ENCODE results near the gene PRPF19. TPM values are rescaled to one million over a fixed set of nuclear protein-coding genes. Genes with fewer than 3 reads are reported as not detected.

Gene PRPF19
- total and polyA plus RNA-seq, 2 of the 8 experiments (the other 6 are each of a cell fraction or from before 2014, with no cell fraction given) = 107 to 141 TPM

- Histone ChIP-seq H3K4me3 (ENCODE audit: extremely low read depth in 1 of 4, insufficient read depth in 2 of 4, low read depth in 3 of 4, low read length in 4 of 4) (no peak overlapping the region), H4K20me1 (replicated peaks in 1 of 2; ENCODE audit: control insufficient read depth in 1 of 2, insufficient read depth in 2 of 2, low read length in 2 of 2) (no peaks in the 10 kb centered on the region), H3K14ac (ENCODE audit: insufficient read length) (no peak overlapping the region), H2AFZ (ENCODE audit: low read length) (no peak overlapping the region), H2BK5ac (ENCODE audit: low read depth, low read length) (no peak overlapping the region), H4K91ac (replicated peaks; ENCODE audit: insufficient read length, low read length) (no peak overlapping the region), H4K8ac (ENCODE audit: extremely low read depth, insufficient read depth, low read length) (no peak overlapping the region), H3K27me3 (replicated peaks in 1 of 4; ENCODE audit: control insufficient read depth in 3 of 4, extremely low read depth in 1 of 4, insufficient read depth in 3 of 4, low read length in 3 of 4) (no peaks in the 10 kb centered on the region), H2BK15ac (ENCODE audit: low read length) (no peak overlapping the region), H3K56ac (replicated peaks; ENCODE audit: insufficient read length, low read depth, low read length) (no peak overlapping the region), H3K36me3 (ENCODE audit: control insufficient read depth in 2 of 4, insufficient read depth in 4 of 4, low read length in 3 of 4) (peaks cover 0 to 5% (median 0%) of the 10 kb centered on the region in 4 experiments; a peak in 2 of 8 replicates), H2BK120ac (replicated peaks; ENCODE audit: low read depth, low read length) (no peak overlapping the region), H3K23me2 (ENCODE audit: low read depth, low read length) (no peaks in the 10 kb centered on the region), H3K79me2 (ENCODE audit: control insufficient read depth in 1 of 2, insufficient read depth in 2 of 2, low read length in 2 of 2) (no peaks in the 10 kb centered on the region), H3K4me1 (replicated peaks in 1 of 4; ENCODE audit: control insufficient read depth in 3 of 4, insufficient read depth in 4 of 4, low read length in 3 of 4) (peaks cover 0 to 4% (median 0%) of the 10 kb centered on the region in 4 experiments; a peak in 4 of 7 replicates), H3K9me3 (ENCODE audit: insufficient read depth in 2 of 2, low read depth in 1 of 2, low read length in 1 of 2) (no peaks in the 10 kb centered on the region), H3K79me1 (ENCODE audit: low read depth, low read length) (no peaks in the 10 kb centered on the region), H2BK12ac (ENCODE audit: low read depth, low read length) (no peak overlapping the region), H3K23ac (ENCODE audit: insufficient read length) (no peak overlapping the region), H3K4me2 (ENCODE audit: insufficient read depth in 1 of 2, low read depth in 2 of 2, low read length in 2 of 2) (no peak overlapping the region), H3K4ac (replicated peaks; ENCODE audit: insufficient read length, low read depth, low read length) (no peak overlapping the region), H2BK20ac (ENCODE audit: low read length) (no peak overlapping the region), H3K18ac (ENCODE audit: extremely low read depth, low read length) (no peak overlapping the region), H3K9ac (replicated peaks in 1 of 4; ENCODE audit: extremely low read depth in 1 of 4, low read depth in 3 of 4, low read length in 3 of 4) (no peak overlapping the region), H4K5ac (ENCODE audit: insufficient read length, low read depth, low read length) (no peak overlapping the region), H2AK5ac (ENCODE audit: low read depth, low read length) (no peak overlapping the region), H3K27ac (ENCODE audit: low read depth, low read length) (no peak overlapping the region)
- no peak for DNase-seq (ENCODE audit: low read depth in 1 of 2, low spot score in 2 of 2)
- ChIA-PET CTCF (ENCODE audit: partially characterized antibody) (interaction anchor here (1.2 to 9.5 kb wide), 5 partner anchors 13 to 101 kb away, joined by 4 to 52 read pairs (median 13); no protein-coding TSS in a partner anchor), POLR2A (ENCODE audit: partially characterized antibody) (interaction anchor here (0.8 to 1.9 kb wide), 5 partner anchors 12 to 37 kb away, joined by 3 to 6 read pairs (median 4); no protein-coding TSS in a partner anchor)
- WGBS, 2 experiments (ENCODE audit: extremely low coverage in 1 of 2, insufficient coverage in 1 of 2, insufficient read length in 1 of 2, insufficient replicate concordance in 2 of 2, low coverage in 1 of 2, low lambda C conversion rate in 2 of 2, missing lambda C conversion rate in 1 of 2) = 84% methylated on average over 7 of the region's 7 CpGs; no CpG with 5 or more reads in 1 of the 2 experiments
- no peak for FAIRE-seq
- TF ChIP-seq CTBP2 (IDR thresholded peaks at IDR 0.05; ENCODE audit: borderline replicate concordance, insufficient read depth, insufficient read length, low read length) = no peak
- no peak for TF ChIP-seq POLR2AphosphoS5 (IDR thresholded peaks at IDR 0.05; ENCODE audit: low read depth, low read length)
Observed at GRCh38 chr11:60875366-60876167, 30.8 kb downstream of the PRPF19 start.
